GM12878 (cell line): ENCODE measurements around the gene UROD. TPM values are rescaled to one million over a fixed set of nuclear protein-coding genes. Genes with fewer than 3 reads are reported as not detected.

Experiments
- CTCF ChIP-seq, 3 experiments: IDR thresholded peaks in 2 of 3; conservative IDR thresholded peaks in 1 of 3; 2 replicates each; pipeline ENCODE4 v1.5.1; 2011; ENCODE audit warnings: low read depth in 3 of 3, low read length in 3 of 3, mild to moderate bottlenecking in 3 of 3, control low read depth in 2 of 3, moderate library complexity in 2 of 3, inconsistent platforms in 1 of 3, mixed read lengths in 1 of 3; ENCODE audit not compliant: control insufficient read depth in 2 of 3, insufficient read depth in 1 of 3; ENCODE audit errors: extremely low read depth in 1 of 3
- E2F8 ChIP-seq: fragments of 450-650 bp; IDR thresholded peaks from 2 replicates; pipeline ENCODE4 v1.6.1; 2018; ENCODE audit warnings: mild to moderate bottlenecking, low read depth, moderate library complexity; ENCODE audit not compliant: partially characterized antibody
- HDGF ChIP-seq: fragments of 450-650 bp; IDR thresholded peaks from 2 replicates; pipeline ENCODE4 v1.6.1; 2016; ENCODE audit warnings: antibody characterized with exemption
- LARP7 ChIP-seq: fragments of 450-650 bp; IDR thresholded peaks from 2 replicates; pipeline ENCODE4 v1.6.1; 2017; ENCODE audit warnings: mild to moderate bottlenecking
- RB1 ChIP-seq: fragments of 450-650 bp; formaldehyde crosslinking; IDR thresholded peaks from 2 replicates; pipeline ENCODE4 v1.6.1; 2017; ENCODE audit warnings: mild to moderate bottlenecking, borderline replicate concordance
- SMAD1 ChIP-seq: fragments of 450-650 bp; IDR thresholded peaks from 2 replicates; pipeline ENCODE4 v1.6.1; 2018; ENCODE audit warnings: mild to moderate bottlenecking, low read depth; ENCODE audit not compliant: partially characterized antibody
- ZNF217 ChIP-seq: fragments of 450-650 bp; IDR thresholded peaks from 2 replicates; pipeline ENCODE4 v1.6.1; 2017; ENCODE audit warnings: antibody characterized with exemption, mild to moderate bottlenecking
- polyA plus RNA-seq, 11 experiments: library from polyadenylated mRNA; depleted of rRNA in 4 of 11; unstranded in 6 of 11; stranded (reverse) in 5 of 11; fragments of >200 nt; fragmentation: Nextera tagmentation in 4 of 11; fragmentation: Illumina TruSeq in 1 of 11; extraction: Ambion mirVana in 4 of 11; extraction: Trizol in 1 of 11; gene quantifications; 1 replicate in 1 of 11; 2 replicates in 10 of 11; pipeline versions ENCODE4 v1.2.1 to v1.2.3, GENCODE V29; 2011 to 2016; ENCODE audit warnings: inconsistent platforms in 2 of 11, missing spikeins in 2 of 11, low read depth in 1 of 11
- total RNA-seq, 4 experiments: library from RNA; depleted of rRNA in 3 of 4; stranded (reverse); fragments of >200 nt in 3 of 4; fragmentation: Illumina TruSeq in 1 of 4; extraction: Trizol in 1 of 4; gene quantifications; 2 replicates each; pipeline versions ENCODE4 v1.2.1 to v1.2.3, GENCODE V29; 2013 to 2021
- TF ChIP-seq, protein P1 (sequence below): fragments of 450-650 bp; IDR thresholded peaks from 2 replicates; pipeline ENCODE4 v1.6.1; 2017; ENCODE audit warnings: borderline replicate concordance
- TF ChIP-seq, protein P2 (sequence below): IDR thresholded peaks from 2 replicates; pipeline ENCODE4 v1.6.1; 2011; ENCODE audit warnings: low read depth, low read length, improper control_type of control experiment, borderline replicate concordance
- TF ChIP-seq, protein P3 (sequence below): fragments of 450-650 bp; IDR thresholded peaks from 2 replicates; pipeline ENCODE4 v1.6.1; 2017; ENCODE audit warnings: low read depth, mild to moderate bottlenecking, moderate library complexity

Gene UROD
- total and polyA plus RNA-seq, 10 of the 15 experiments (the other 5 are each of a cell fraction or from before 2014, with no cell fraction given): 65.8 to 330 (median 102) TPM

GRCh38 chr1:45014321-45015028 lies 2.4 kb downstream of the UROD start (continued):
- TF ChIP-seq, protein P1, sequence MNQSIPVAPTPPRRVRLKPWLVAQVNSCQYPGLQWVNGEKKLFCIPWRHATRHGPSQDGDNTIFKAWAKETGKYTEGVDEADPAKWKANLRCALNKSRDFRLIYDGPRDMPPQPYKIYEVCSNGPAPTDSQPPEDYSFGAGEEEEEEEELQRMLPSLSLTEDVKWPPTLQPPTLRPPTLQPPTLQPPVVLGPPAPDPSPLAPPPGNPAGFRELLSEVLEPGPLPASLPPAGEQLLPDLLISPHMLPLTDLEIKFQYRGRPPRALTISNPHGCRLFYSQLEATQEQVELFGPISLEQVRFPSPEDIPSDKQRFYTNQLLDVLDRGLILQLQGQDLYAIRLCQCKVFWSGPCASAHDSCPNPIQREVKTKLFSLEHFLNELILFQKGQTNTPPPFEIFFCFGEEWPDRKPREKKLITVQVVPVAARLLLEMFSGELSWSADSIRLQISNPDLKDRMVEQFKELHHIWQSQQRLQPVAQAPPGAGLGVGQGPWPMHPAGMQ: no peak
- TF ChIP-seq ZNF217 (no peak), RB1 (0 out of 2 replicates have a peak, but pooled peaks have one; percentile 39), LARP7 (no peak), E2F8 (no peak), HDGF (peak; percentile 44; the same call in 1 of the 2 replicates), CTCF (IDR thresholded peaks at IDR 0.05 in 2 of 3, conservative IDR thresholded peaks at IDR 0.05 in 1 of 3; ENCODE audit: control insufficient read depth in 2 of 3, extremely low read depth in 1 of 3, insufficient read depth in 1 of 3, low read depth in 3 of 3, low read length in 3 of 3) (peak; percentile 84 to 92 (median 91)), SMAD1 (no peak)
- TF ChIP-seq, protein P2, sequence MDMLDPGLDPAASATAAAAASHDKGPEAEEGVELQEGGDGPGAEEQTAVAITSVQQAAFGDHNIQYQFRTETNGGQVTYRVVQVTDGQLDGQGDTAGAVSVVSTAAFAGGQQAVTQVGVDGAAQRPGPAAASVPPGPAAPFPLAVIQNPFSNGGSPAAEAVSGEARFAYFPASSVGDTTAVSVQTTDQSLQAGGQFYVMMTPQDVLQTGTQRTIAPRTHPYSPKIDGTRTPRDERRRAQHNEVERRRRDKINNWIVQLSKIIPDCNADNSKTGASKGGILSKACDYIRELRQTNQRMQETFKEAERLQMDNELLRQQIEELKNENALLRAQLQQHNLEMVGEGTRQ: no peak
- TF ChIP-seq, protein P3, sequence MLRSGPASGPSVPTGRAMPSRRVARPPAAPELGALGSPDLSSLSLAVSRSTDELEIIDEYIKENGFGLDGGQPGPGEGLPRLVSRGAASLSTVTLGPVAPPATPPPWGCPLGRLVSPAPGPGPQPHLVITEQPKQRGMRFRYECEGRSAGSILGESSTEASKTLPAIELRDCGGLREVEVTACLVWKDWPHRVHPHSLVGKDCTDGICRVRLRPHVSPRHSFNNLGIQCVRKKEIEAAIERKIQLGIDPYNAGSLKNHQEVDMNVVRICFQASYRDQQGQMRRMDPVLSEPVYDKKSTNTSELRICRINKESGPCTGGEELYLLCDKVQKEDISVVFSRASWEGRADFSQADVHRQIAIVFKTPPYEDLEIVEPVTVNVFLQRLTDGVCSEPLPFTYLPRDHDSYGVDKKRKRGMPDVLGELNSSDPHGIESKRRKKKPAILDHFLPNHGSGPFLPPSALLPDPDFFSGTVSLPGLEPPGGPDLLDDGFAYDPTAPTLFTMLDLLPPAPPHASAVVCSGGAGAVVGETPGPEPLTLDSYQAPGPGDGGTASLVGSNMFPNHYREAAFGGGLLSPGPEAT: no peak
